EH (cell line): Measurements from ENCODE around the gene ZFP92.
A peak's percentile ranks its signal among the peaks of the same experiment; 100 is the strongest.

Experiments
- DNase-seq: peaks from one replicate; pipeline ENCODE4 v3.0.0-alpha.2; 2015; ENCODE audit warnings: low read depth

The ZFP92 gene

GRCh38 chrX:153456704-153457103 lies 45.4 kb downstream of the ZFP92 start:
- DNase-seq = no peak

- DNase-seq = no peak
Measured at GRCh38 chrX:153457136-153457825, 46.0 kb downstream of the ZFP92 start.

GRCh38 chrX:153457827-153458466 lies 46.7 kb downstream of the ZFP92 start:
- DNase-seq = no peak

- DNase-seq = no peak
Measured at GRCh38 chrX:153458476-153458875, 47.2 kb downstream of the ZFP92 start.

GRCh38 chrX:153459986-153460385 lies 48.7 kb downstream of the ZFP92 start:
- peak; percentile 81 for DNase-seq

GRCh38 chrX:153460826-153461225 lies 49.6 kb downstream of the ZFP92 start:
- peak; percentile 52 for DNase-seq
